Retinal pigment epithelial cell (primary cell): ENCODE measurements around the gene CACNA1B.
"Not testable (repeated sequence)": the region's sequence is repeated elsewhere in the genome, so short reads cannot be mapped to it uniquely, and the experiment has no call there.

ENCODE experiments used
- DNase-seq: peaks from one replicate; pipeline ENCODE4 v3.0.0-alpha.2; 2010; ENCODE audit warnings: low read depth
- H3K4me3 ChIP-seq: 2 replicates; pipeline ENCODE4 v1.5.1; 2011; ENCODE audit warnings: mild to moderate bottlenecking, low read length, control low read depth, moderate library complexity
- TF ChIP-seq, protein P1 (sequence below): conservative IDR thresholded peaks from 2 replicates; pipeline ENCODE4 v1.5.1; 2011; ENCODE audit warnings: low read depth, low read length, control low read depth, inconsistent platforms

The CACNA1B gene

GRCh38 chr9:137881591-137882505 is 4.3 kb downstream of the CACNA1B start:
- no peak overlapping the region for H3K4me3 ChIP-seq
- TF ChIP-seq, protein P1, sequence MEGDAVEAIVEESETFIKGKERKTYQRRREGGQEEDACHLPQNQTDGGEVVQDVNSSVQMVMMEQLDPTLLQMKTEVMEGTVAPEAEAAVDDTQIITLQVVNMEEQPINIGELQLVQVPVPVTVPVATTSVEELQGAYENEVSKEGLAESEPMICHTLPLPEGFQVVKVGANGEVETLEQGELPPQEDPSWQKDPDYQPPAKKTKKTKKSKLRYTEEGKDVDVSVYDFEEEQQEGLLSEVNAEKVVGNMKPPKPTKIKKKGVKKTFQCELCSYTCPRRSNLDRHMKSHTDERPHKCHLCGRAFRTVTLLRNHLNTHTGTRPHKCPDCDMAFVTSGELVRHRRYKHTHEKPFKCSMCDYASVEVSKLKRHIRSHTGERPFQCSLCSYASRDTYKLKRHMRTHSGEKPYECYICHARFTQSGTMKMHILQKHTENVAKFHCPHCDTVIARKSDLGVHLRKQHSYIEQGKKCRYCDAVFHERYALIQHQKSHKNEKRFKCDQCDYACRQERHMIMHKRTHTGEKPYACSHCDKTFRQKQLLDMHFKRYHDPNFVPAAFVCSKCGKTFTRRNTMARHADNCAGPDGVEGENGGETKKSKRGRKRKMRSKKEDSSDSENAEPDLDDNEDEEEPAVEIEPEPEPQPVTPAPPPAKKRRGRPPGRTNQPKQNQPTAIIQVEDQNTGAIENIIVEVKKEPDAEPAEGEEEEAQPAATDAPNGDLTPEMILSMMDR = no peak
- no peak for DNase-seq

GRCh38 chr9:137882506-137882821 is 4.9 kb downstream of the CACNA1B start:
- TF ChIP-seq, protein P1 = no peak
- no peak overlapping the region for H3K4me3 ChIP-seq
- DNase-seq = no peak

DNA sequence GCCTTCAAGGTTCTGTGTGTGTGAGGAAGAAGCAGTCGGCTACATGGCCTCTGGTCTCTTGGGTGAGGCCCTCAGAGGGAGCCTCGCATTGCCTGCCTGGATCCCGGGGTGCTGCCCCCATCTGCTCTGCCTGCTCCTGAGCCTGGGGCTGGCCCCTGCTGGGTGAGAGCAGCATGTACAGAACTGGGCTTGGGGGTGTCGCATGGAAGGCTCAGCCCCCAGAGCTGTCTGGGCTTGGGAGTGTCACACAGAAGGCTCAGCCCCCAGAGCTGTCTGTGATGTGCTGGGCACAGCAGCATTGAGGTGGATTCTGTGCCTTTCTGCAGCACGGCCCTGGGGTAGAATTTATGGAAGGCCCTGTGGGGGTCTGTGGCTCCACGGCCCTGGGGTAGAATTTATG is 6.4 kb downstream of the CACNA1B start:
- DNase-seq, H3K4me3 ChIP-seq: not testable (repeated sequence)

GRCh38 chr9:137884547-137884946 is 7.0 kb downstream of the CACNA1B start:
- DNase-seq, H3K4me3 ChIP-seq: not testable (repeated sequence)

DNA sequence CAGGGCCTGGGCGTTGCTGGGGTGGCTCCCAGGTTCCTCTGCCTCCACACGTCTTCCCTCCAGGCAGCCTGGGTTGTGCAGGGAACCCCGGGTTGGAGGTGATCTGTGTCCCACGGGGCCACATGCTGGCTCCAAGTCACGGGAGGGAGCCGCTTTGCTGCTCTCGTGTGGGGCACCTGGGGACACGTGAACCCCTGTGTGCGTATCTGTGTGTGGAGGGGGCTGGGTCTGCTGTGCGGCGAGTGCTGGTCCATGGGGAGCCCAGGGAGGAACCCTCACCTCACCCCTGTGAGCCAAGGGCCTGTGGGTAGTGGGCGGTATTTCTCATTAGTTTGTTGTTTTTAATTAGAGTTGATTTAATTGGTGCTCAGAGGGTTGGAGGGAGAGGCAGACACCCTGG is 7.5 kb downstream of the CACNA1B start:
- not testable (repeated sequence) for DNase-seq, H3K4me3 ChIP-seq

DNA sequence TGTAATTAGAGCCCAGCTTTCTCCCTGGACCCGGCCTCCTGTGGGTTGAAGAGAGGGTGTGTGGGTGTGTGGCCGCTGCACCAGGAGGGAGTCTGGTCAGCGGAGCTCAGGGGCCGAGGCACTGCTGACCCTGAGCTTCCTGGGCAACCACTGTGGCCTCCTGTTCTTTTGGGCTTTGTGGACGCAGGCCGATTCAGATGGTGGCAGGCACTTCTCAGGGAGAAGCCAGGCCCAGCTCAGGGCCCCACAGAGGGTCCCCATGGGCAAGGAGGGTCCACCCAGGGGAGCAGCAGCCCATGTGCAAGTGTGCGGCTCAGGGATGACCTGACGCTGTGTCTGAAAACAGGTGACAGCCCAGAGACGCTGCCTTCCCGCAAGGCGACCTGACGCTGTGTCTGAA is 11.0 kb downstream of the CACNA1B start:
- DNase-seq, H3K4me3 ChIP-seq: not testable (repeated sequence)

- DNase-seq, H3K4me3 ChIP-seq: not testable (repeated sequence)
These were observed 12.4 kb downstream of the CACNA1B start for GRCh38 chr9:137889966-137890365.

- not testable (repeated sequence) for DNase-seq, H3K4me3 ChIP-seq
These were observed 13.4 kb downstream of the CACNA1B start for GRCh38 chr9:137890768-137891587.

- H3K4me3 ChIP-seq = no peak overlapping the region
- no peak for DNase-seq
- TF ChIP-seq, protein P1 = no peak
These were observed 14.2 kb downstream of the CACNA1B start for GRCh38 chr9:137891588-137892423.
